Ovary (tissue), 3 donors: ENCODE results near the gene TAF1D.

Source experiments
- POLR2A ChIP-seq: fragments of 450-650 bp; IDR thresholded peaks from one replicate; pipeline ENCODE4 v1.6.1; 2017; ENCODE audit warnings: antibody characterized with exemption, mild to moderate bottlenecking, moderate library complexity
- TF ChIP-seq, protein P1 (sequence below), 3 donors: fragments of 450-650 bp in 2 of 3; fragments of 200-600 bp in 1 of 3; IDR thresholded peaks; one replicate each; pipeline versions ENCODE4 v1.5.1 to v1.8.0; 2016 to 2022; ENCODE audit warnings: antibody characterized with exemption in 3 of 3, mild to moderate bottlenecking in 1 of 3
- donor health status: DM: no; HTN: no; CAD: no.

DNA sequence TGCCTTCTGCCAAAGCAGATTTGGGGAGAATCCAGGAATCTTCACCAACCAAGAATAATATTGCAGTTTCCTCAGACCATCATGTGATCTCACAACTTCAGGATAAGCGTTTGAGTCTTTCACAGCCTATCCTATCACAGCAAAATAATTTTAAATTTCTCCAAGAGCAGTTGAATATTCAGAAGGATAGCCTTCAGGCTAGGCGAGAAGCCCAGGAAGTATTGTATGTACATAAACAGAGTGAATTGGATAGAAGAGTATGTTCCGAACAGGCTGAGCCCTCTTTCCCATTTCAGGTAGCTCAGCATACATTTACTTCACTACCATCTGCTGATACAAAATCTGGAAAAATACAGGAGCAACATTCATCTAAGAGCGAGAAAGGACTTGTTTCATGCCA lies 43.7 kb downstream of the TAF1D start:
- TF ChIP-seq, protein P1, sequence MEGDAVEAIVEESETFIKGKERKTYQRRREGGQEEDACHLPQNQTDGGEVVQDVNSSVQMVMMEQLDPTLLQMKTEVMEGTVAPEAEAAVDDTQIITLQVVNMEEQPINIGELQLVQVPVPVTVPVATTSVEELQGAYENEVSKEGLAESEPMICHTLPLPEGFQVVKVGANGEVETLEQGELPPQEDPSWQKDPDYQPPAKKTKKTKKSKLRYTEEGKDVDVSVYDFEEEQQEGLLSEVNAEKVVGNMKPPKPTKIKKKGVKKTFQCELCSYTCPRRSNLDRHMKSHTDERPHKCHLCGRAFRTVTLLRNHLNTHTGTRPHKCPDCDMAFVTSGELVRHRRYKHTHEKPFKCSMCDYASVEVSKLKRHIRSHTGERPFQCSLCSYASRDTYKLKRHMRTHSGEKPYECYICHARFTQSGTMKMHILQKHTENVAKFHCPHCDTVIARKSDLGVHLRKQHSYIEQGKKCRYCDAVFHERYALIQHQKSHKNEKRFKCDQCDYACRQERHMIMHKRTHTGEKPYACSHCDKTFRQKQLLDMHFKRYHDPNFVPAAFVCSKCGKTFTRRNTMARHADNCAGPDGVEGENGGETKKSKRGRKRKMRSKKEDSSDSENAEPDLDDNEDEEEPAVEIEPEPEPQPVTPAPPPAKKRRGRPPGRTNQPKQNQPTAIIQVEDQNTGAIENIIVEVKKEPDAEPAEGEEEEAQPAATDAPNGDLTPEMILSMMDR (IDR thresholded peaks at IDR 0.05) = no peak
- TF ChIP-seq POLR2A = no peak
